ENCODE measurements around the gene YJEFN3.

The YJEFN3 gene

DNA sequence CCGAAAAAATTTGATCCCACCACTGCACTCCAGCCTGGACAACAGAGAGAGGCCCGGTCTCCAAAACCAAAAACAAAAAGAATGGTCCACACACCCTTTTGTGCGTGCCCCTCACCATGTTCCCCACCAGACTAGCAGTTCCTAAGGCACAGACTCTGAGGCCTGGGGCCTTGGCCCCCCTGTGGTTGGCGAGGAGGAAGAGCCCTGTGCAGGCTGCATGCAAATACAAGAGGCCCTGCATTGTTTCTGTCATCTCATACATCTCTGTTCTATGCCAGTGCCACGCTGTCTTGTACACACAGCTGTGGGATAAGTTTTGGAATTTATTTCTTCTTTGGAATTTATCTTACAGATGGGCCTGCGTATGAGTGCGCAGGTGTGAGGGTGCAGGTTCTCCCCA, 4.7 kb upstream of the YJEFN3 start:
- DNase-seq = no peak

DNA sequence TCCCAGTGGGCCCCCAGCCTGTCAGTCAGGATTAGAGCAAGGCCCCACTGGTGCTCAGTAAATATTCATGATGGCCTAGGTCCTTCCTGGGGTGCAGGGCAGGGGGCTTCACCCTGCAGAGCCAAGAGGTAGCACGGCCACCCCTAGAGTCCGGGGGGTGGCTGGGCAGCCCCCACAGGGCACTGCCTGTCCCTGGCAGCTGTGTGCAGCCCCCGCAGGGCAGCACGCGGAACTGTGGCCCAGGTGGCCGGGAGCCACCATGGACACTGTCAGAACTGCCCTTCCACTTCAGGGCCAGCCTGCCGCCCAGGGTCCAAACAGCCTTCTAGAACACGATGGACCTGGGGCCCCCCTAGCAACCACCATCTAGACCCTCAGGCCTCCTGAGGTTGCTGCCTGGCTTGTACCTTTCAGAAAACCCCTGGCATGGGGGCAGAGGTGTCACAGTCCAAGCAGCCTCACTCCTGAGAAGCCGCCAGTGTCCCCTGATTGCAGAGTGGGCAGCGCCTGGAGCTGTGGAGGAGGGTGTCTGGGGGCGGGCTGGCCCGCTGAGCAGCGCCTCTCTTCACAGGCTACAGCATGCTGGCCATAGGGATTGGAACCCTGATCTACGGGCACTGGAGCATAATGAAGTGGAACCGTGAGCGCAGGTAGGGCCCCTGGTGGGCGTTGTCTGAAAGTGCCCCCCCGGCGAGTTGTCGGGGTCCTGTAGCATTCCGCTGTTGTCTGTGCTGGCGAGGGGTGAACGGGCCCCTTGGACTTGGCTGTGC, 2.9 kb upstream of the YJEFN3 start:
- DNase-seq = no peak

DNA sequence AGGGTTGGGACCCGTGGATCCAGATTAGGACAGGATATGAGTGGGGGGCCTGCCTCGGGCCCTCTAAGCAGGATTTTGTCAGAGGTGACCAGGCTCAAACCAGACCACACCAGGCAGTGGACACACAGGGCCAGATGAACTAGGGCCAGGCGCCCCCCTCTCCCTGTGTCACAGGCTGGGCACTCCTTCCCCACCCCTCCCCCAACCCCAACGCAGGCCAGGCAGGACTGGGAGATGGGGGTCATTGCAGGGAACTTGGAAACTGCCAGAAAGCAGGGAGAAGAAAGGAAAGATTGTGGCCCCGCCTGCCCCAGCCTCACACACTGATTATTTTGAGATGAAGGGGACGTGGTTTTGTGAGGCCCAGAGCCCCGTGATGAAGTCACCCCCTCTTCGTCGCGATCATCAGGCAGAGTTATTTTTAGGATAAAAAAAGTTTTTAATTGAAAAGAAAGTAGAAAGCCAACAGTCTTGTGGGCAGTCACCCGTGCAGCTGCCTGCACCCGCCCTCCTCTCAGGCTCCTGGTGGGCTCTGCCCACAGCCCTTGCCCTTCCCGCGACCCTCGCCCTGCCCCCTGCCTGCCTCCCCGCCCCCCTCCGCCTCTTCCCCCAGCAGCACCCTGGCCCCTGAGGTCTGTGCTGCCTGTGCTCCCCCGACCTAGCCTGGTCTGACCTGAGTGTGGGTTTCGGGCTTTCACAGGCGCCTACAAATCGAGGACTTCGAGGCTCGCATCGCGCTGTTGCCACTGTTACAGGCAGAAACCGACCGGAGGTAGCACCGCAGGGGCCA, 1.9 kb upstream of the YJEFN3 start:
- DNase-seq = no peak

DNA sequence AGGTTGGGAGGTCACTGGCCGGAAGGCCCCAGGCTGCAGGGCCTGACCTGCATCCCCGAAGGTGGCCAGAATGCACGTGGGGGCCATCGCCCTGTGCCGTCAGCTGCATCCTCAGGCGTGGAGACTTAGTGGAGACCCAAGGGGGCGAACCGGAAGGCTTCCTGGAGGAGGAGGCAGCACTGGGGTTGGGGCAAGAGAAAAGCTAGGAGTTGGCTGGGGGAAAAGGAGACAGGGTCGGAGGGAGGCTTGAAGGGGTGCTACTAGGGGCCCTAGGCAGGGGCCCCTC, 1.4 kb upstream of the YJEFN3 start:
- DNase-seq = no peak

DNA sequence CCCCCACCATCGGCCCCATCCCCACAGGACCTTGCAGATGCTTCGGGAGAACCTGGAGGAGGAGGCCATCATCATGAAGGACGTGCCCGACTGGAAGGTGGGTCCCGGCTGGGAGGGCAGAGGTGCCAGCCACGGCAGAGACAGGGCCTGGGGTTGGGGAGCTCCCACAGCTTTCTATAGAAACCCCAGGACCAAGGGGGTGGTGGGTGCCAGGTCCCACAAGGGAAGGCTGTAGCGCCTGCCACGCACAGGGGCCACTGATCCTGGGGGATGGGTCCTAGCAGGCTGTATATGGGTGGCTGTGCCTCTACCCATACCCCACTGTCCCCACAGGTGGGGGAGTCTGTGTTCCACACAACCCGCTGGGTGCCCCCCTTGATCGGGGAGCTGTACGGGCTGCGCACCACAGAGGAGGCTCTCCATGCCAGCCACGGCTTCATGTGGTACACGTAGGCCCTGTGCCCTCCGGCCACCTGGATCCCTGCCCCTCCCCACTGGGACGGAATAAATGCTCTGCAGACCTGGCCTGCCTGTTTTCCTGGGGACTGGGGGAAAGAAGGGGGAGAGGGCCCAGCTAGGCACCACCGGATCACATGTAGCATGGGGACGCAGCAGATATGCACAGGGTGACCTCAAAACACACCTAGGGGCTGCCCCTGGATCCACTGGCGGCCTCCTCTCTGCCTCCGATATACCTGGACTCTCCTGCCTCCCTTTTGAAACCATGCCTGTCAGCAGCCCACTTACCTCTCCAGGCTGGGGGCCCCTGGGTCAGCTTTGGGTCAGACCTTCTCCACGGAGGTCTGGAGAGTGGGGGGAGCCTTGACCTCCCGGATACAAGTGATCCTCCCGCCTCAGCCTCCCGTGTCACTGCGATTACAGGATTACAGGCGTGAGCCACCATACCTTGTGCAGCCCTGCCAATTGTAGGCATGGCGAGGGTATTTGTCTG, 761 bp upstream of the YJEFN3 start:
- DNase-seq = no peak

DNA sequence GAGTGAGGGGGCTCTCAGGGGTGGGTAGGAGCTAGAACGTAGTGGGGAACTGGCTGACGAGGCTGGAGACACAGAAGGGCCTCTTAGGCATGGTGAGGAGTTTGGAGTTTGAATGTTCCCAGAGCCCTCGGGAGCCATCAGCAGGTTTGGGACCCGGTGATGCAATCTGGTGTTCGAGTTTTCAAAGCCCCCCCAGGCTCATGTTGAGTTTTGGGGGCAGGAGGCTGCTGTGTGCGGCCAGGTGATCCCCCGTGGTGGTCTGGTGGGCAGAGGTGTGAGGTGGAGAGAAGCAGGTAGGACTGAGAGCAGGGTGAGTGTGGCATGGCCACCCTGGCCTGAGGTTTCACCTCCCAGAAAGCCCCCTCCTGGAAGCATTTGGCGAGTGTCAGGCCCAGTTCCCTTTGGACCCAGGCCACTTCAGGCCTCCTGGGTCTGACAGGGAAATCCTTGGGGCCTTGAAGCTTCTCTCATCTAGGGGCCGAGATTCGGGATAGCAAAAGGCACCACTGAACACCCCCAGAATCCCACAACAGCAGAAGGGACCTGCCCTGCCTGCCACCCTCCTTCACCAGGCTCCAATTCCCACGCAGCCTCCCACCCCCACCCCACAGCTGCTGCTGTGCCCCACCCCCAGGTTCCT, 1.2 kb downstream of the YJEFN3 start:
- no peak for DNase-seq

DNA sequence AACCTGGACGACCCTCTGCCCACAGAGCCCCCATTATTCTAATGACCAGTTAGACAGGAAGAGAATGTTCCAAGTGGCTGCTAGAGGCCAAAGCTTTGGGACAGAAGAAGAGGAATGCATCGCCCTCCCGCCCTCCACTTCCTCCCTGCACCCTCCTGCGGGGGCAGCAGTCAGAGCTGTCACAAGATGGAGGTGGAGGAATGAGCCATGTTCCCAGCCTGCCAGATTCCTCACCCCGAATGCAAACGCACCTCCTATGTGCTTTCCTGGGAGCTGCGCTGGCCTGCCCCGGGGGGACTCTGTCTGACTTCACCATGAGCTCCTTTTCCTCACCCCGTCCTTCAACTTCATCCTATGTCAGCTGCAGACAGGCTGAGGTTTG, 1.7 kb downstream of the YJEFN3 start:
- no peak for DNase-seq

DNA sequence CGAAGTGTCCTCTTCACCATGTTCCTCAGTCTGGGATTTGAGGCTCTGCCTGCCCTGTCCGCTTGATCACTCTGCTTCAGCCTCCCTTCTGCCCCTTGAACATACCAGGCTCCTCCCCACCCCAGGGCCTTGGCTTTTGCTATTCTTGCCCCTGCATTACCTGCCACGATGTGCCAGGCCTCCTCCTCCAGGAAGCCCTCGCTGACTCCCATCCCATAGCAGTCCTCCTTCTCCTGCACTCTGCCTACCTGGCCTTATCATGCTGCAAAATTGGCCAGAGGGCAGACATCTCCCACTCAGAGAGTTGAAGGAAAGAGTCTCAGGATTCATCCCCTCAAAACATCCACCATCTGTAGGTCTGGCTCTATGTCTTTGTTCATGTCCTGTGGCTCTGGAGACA, 2.2 kb downstream of the YJEFN3 start:
- no peak for DNase-seq

DNA sequence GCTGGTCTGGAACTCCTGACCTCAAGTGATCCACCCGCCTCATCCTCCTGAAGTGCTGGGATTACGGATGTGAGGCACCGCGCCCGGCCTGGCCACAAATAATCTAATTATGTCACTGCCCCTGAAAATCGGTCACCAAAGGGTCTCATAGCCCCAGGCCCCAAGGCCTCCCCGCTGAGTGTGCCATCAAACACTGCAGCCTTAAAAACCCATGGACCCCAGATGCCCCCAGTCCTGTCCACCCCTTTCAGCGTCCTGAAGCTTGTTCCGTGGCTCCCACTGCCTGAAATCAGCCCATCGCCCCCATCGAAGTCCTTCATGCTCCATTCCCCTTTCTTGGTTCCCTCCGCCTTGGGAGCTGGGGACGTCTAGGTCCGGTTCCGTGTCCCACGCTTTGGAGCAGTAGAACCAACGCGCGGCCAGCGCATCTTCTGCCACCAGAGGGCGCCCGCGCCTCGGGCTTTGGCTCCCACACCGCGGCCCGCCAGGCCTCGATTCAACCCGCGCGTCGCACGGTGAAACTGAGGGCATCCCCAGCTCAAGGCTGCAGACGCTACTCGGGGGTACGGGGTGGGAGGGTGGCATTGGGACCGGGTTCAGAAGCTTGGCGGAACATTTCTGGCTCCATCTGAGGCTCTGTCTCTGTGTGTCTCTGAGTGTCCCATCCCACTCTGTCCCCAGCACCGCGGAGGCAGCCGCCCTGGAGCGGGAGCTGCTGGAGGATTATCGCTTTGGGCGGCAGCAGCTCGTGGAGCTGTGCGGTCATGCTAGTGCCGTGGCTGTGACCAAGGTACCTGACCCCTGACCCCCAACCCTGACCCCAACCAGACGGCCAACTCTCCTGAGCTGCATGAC, 3.5 kb downstream of the YJEFN3 start:
- peak; percentile 58 for DNase-seq

DNA sequence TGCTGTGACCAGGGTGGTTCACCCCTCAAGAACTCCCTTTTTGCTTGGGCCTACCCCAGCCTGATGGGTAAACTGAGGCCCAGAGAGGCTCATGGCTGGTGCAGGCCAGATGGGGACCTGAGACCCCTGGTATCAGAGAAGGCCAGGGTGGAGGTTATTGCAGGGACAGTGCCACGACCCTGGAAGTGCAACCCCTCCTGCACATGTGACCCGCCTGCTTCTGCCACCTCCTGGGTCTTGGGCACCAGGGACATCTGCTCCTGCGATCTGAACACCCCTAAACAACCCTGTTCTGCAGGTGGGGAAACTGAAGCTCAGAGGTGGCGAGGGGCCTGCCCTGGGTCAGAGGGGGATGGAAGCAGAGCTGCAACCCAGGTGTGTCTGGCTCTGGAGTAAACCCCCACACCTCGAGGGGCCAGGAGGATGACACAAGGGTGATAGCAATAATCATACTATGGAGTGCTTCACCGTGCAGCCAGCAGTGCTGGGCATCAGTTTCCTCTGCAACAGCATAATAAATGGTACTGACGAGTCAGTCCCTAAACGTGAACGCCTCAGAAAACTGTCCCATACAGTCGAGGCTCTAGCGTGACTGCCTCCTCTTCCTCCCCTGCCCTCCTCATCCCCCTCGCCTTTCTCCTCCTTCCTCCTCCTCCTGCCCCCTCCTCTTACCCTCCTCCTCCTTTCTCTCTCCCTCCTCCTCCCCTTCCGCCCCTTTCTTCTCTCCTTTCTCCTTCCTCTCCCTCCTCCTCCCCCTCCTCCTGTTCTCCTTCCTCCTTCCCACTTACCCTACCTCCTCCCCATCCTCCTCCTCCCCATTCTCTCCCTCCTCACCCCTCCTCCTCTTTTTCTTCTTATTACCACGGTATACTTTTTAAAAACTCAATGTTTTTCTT, 4.3 kb downstream of the YJEFN3 start:
- DNase-seq = no peak

DNA sequence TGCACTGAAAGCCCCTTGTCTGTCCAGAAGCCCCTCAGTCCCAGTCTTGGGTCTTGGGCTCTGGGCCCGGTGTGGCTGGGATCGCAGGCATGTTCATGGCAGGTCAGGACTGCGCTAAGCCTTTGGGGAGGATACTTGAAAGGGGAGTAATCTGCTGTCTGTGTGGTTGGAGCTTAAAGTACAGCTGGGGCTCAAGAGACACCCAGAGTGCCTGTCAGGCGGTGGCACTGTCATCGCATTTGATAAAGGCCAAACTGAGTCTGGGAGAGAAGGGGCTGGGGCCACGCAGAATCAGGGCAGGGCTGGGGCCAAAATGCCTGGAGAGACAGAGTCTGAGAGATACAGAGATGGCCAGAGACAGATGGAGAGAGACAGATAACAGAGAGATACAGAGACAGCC, 5.1 kb downstream of the YJEFN3 start:
- no peak for DNase-seq

DNA sequence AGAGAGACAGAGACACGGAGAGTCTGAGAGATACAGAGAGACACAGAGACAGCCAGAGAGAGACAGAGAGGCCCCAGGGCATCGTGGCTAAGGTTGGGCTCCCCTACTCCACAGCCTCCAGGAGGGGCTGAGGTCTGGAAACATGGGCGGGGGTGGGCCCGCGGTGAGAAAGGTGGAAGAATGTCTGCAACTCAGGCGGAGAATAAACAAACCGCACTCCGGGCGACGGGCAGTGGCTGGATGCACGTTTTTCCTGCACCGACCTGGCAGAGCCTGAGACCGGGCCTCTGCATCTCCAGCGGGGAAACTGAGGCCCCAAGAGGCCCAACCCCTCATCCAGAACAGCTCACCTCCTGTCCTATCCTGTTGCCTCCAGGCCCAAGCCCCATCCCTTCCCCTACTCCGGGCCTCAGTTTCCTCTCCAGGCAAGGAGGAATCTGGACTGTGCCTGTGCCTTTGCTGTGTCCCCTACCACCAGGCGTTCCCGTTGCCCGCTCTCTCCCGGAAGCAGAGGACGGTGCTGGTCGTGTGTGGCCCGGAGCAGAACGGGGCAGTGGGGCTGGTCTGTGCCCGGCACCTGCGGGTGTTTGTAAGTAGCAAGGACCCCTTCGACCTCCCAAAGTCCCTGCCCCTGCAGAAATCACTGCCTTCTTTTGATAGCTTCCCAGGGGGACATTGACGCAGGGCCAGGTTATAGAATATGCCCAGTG, 6.0 kb downstream of the YJEFN3 start:
- no peak for DNase-seq

DNA sequence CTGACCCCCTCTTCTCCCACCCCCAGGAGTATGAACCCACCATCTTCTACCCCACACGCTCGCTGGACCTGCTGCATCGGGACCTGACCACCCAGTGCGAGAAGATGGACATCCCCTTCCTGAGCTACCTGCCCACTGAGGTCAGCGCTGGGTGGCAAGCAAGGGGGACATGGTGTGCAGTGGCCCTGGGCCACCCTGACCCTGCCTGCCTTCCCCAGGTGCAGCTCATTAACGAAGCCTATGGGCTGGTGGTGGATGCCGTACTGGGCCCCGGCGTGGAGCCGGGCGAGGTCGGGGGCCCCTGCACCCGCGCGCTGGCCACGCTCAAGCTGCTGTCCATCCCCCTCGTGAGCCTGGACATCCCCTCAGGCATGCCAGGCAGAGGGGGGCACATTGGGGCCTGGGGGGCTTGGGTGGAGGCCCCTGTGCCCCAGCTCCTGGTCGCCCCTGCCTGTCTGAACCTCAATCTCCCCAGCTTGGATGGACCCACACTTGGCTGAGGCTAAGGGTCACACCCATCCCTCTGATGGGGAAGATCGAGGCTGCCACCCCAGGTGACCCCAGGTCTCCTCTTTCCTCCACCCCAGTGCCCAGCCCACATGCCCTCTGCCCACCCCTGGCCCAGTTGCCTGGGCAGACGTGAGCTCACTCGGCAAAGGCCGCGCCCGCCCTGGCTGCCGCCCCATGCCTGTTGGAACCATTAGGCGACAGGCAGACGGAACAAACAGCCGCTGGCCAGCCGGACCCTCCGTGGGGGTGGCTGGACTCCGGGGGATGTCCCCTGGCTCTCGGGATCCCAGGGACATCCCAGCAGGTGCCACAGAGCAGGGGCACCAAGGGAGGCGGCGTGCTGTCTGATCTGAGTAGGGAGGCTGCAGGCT, 6.8 kb downstream of the YJEFN3 start:
- DNase-seq = no peak

DNA sequence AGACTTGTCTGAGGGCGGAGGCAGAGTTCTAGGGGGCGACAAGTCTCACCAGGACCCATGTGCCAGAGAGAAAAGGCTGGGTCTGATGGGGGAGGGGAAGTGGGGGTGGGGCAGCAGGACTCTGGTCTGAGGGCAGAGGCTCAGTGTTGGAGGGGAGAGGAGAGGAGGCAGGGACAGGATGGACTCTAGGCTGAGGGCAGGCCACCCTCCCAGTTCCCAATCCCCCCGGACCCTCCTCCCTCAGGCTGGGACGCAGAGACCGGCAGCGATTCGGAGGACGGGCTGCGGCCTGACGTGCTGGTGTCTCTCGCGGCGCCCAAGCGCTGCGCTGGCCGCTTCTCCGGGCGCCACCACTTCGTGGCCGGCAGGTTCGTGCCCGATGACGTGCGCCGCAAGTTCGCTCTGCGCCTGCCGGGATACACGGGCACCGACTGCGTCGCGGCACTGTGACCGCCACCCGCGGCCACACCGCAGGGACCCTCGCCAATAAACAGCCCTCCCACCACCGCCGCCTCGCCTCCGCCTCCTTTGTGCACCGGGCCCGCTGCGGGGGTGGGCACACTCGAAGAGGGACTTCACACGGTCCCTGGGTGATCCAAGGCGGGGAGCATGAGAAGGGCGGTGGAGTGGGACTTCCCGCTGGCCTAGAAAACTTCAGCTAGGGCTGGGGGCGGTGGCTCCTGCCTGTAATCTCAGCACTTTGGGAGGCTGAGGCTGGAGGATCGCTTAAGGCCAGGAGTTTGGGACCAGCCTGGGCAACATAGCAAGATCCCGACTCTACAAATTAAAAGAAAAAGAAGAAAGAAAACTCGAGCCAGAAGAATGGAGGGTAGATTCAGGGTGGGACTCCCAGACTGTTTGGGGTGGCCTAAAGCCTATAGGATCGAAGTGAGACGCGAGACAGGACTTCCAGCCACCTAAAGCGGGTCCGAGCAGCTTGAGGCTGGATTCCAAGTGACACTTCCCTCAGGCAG, 8.7 kb downstream of the YJEFN3 start:
- no peak for DNase-seq

DNA sequence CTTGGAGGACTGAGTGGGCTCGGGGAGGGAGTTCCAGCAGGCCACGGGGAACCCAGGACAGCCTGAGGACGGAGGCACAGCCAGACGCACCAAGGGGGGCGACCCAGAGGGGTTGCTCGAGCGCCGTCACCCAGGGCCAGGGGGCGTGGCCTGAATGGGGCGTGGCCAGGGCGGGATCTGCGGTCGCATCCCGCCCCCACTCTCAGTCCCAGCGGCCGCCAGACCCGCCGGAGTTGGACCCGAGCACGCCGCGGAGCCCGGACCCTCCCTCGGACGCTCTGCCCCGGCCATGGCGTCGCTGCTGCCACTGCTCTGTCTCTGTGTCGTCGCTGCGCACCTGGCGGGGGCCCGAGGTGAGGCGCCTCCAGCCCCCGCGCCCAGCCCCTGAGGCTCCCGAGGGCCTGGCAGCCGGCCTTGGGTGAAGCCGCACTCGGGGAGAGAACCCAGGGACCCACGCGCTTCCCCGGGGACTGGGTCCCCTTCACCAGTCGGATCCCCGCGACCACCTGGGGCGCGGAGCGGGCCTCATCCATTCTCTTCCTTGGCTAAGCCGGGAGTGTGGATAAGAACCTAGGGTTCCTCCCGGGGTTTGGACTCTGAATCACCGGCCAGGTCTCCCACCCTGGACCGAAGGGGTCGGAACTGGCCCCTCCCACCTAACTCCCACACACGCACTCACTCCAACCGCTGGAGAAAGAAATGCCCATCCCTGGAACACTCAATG, 9.5 kb downstream of the YJEFN3 start, which contains the start of gene CILP2:
Gene CILP2, plus strand, starts transcription at position 205 of the 724 bp plus-strand sequence. Its CDS starts 85 bp downstream, at position 290.
- DNase-seq = no peak

DNA sequence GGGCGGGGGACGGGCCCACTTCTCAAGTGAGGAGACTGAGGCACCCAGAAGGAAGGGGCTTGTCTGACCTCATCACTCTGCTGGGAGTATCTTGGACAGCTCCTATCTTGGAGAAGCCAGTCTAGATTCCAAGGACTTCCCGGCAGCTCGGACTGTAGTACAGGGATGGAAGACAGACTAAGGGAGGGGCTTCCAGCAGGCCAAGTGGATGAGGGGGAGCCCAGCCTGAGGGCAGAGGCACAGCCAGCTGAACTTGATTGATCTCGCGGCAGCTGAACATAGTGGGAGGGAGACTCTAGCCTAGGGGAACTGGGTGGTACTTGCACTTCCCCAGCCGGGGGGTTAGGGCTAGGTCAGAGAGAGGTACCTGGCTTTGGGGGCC, 10.1 kb downstream of the YJEFN3 start:
- no peak for DNase-seq

DNA sequence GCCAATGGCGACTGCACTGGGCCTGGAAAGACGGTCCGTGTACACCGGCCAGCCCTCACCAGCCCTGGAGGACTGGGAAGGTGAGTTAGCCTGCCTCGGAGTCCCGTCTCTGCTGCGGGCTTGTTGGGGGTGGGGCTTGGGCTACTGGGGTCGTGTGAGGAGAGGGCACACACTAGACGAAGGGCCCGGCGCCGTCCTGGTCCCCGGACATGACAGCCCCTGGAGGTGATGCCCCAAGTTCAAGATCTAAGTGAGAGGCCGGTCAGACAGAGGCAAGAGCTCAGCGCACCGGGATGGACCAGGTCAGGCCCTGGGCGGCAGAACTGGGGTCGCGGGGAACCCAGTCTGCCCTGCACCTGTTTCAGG, 11.0 kb downstream of the YJEFN3 start:
- DNase-seq = no peak

Data from fibroblast of upper back skin (primary cell).